Retinal pigment epithelial cell (primary cell): ENCODE results near the gene ARAP1.
A peak's percentile ranks its signal among the peaks of the same experiment; 100 is the strongest.

Source experiments
- DNase-seq: peaks from one replicate; pipeline ENCODE4 v3.0.0-alpha.2; 2010; ENCODE audit warnings: low read depth
- H3K4me3 ChIP-seq: 2 replicates; pipeline ENCODE4 v1.5.1; 2011; ENCODE audit warnings: mild to moderate bottlenecking, low read length, control low read depth, moderate library complexity
- TF ChIP-seq, protein P1 (sequence below): conservative IDR thresholded peaks from 2 replicates; pipeline ENCODE4 v1.5.1; 2011; ENCODE audit warnings: low read depth, low read length, control low read depth, inconsistent platforms

Gene ARAP1

DNA sequence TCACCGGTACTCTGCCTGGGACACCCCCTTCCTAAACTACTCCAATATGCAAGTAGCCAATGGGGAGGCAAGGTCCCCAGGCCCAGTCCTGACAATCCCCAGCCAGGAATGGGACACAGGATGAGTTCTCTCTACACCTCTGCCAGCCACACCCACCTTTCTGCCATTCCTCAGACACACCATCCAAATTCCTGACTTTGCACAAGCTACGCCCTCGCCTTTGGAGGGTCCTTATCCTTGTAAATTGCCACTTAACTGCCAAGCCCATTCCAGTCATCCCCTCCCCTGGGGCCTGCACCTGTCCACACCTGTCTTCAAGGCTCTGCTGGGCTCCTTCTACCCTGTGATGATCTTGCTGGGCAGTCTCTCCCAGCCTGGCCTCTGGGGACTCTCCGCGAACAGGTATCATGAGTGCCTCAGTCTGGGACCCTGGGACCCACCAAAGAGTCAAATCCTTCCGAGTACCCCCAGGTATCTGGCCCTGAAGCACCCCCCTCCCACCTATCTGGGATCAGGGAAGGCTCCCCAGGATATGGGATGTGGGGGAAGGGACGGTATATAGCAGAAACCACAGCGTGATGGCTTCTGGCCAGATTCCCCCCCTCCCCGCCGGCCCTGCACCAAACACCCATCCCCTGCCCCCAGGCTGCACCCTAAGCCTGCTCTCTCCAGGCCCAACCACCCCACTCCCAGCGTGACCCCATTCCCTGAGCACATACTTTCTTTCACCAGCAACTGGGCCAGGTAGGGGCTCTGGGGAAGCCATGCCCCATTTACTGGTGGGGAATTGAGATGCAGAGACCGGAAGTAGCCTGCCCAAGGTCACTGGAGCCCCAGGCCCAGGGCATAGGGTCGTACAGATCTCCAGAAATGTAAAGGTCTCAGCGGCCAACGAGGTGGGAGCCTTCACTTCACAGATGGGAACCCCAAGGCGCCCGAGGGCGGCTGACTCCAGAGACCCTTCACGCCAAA lies 806 bp downstream of the ARAP1 start:
- TF ChIP-seq, protein P1, sequence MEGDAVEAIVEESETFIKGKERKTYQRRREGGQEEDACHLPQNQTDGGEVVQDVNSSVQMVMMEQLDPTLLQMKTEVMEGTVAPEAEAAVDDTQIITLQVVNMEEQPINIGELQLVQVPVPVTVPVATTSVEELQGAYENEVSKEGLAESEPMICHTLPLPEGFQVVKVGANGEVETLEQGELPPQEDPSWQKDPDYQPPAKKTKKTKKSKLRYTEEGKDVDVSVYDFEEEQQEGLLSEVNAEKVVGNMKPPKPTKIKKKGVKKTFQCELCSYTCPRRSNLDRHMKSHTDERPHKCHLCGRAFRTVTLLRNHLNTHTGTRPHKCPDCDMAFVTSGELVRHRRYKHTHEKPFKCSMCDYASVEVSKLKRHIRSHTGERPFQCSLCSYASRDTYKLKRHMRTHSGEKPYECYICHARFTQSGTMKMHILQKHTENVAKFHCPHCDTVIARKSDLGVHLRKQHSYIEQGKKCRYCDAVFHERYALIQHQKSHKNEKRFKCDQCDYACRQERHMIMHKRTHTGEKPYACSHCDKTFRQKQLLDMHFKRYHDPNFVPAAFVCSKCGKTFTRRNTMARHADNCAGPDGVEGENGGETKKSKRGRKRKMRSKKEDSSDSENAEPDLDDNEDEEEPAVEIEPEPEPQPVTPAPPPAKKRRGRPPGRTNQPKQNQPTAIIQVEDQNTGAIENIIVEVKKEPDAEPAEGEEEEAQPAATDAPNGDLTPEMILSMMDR, result no peak
- no peak for DNase-seq

DNA sequence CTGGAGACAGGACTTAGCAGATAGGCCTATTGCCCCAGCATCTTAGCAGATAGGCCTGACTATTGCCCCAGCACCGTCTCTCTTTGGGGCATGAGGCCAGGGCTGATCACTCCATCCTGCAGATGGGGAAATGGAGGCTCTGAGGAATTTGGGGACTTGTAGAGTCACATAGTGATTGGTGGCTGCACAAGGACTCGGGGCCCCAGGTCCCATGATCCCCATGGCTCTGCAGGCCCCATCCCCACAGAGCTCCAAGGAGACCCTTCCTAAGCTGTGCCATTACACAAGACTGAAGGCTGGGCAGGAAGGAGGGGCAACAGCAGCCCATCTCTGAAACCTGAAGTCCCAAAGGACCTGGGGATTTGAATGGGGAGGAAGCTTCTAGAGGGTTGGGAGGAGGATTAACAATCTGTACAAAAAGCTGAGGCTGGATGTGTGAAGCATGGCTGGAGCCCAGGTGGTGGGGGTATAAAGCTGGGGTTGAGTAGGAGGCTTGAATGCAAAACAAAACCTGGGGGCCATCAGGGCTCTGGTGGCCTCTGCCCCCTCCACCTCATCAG lies 1.6 kb downstream of the ARAP1 start:
- TF ChIP-seq, protein P1, result no peak
- no peak for DNase-seq
- no peak overlapping the region for H3K4me3 ChIP-seq

More for the DNA sequence above, 806 bp downstream of the ARAP1 start:
- peak overlapping the region; percentile 71 for H3K4me3 ChIP-seq

DNA sequence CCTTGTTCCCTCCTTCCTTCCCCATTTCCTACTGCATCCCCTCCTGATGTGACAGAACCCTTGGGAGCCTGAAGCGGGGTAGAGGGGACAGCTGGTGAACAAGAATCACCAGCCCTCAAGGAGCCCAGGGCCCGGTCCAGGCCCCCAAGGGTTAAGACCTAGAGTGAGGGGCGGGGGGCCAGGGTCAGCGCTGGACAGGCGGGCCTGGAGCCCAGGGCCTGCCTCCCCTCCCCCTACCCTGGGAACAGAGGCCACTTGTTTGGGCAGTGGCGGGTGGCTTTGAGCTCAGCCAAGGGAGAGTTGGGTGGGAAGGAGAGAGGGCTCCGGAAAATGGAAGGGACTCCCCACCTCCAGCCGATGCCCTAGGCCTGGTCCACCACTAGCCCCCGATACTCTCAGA lies 2.1 kb downstream of the ARAP1 start:
- TF ChIP-seq, protein P1, result no peak
- DNase-seq, result no peak
- no peak overlapping the region for H3K4me3 ChIP-seq

DNA sequence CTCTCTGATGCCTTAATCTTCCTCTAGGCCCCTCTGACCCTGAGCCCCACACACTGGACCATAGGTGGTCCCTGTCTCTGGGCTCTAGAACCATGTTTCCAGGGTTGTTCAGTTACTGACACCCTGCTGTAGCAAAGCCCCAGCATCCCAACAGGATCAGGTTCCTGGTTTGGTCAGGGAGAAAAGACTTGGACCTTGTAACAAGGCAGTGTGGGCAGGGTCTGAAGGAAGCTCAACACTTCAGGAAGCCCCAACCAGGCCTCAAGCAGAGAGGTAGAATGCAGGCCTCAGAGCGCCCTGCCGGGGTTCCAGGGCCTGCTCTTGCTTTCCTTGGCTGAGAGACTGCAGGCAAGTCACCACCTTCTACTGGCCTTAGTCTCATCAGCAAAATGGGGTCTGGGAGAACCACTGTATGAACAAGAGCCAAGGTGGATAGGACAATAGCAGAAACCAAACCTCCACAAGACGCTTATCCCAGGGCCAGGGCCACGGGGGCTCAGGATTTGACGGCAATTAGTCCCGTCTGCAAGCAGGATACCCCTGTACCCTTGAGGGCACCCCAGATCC lies 4.8 kb downstream of the ARAP1 start:
- no peak for DNase-seq
- H3K4me3 ChIP-seq, result no peak overlapping the region
- TF ChIP-seq, protein P1, result no peak

DNA sequence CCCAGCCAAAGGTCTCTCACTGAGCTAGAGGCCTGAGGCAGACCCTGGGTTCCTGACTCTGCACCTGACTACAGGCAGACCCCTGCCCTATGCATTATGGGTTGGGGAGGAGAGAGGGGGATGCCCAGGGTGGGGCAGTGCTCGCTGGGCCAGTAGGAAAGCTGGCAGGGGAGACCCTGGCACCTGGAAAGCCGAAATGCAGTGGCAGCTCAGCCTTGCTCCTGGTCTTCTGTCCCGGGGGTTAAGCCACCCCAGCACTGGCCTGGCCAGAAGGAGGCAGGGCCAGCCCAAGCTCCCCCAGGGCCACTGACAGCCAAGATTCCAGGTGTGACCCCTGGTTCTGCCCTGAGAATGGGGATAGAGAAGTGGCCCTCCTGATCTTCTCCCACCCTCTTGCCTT lies 5.4 kb downstream of the ARAP1 start:
- no peak overlapping the region for H3K4me3 ChIP-seq
- DNase-seq, result no peak
- TF ChIP-seq, protein P1, result no peak

DNA sequence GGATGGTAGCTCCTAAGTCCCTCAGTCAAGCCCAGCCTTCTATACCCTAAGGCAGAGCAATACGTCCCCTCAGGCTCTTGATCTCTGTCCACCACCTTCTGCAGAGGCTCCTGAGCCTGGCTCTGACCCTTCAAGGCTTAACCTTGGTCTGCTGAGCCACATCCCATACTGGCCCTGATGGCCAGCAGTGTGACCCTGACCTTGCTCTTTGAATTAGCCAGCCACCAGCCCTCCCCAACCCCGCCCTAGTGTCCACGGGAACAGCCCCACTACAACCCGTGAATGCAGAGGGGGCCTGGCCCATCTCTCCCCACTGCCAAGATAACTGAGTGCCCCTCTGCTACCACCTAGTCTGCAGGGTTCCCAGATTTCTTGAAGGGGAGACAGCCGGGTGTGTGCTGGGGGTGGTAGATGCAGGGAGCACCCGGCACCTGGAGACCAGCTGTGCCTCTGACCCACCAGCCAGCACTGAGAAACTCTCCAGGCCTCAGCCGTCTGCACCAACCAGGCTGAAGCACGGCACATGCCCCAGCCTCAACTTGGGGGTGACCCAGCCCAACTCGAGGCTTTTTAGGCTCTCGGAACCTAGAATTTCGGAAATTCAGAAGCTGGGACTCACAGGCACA lies 6.2 kb downstream of the ARAP1 start:
- no peak for DNase-seq
- H3K4me3 ChIP-seq, result no peak overlapping the region
- TF ChIP-seq, protein P1, result no peak
